ENCODE measurements around the gene AGTR2.
"Not testable (repeated sequence)": the region's sequence is repeated elsewhere in the genome, so short reads cannot be mapped to it uniquely, and the experiment has no call there.

GRCh38 chrX:116141270-116141669 lies 29.3 kb upstream of the AGTR2 start:
- not testable (repeated sequence) for TF ChIP-seq POLR2A (IDR thresholded peaks at IDR 0.05); POLR2AphosphoS5 (IDR thresholded peaks at IDR 0.05; ENCODE audit: insufficient read depth in 1 of 2, low read depth in 1 of 2)
